UCSD-AML1 (cell line): ENCODE measurements around the gene F9.
"Not testable (repeated sequence)": the region's sequence is repeated elsewhere in the genome, so short reads cannot be mapped to it uniquely, and the experiment has no call there.

Experiments used
- DNase-seq: peaks from one replicate; lab custom pipeline; 2025; ENCODE audit not compliant: unreplicated experiment; lab: John Stamatoyannopoulos, UW

The F9 gene

DNA sequence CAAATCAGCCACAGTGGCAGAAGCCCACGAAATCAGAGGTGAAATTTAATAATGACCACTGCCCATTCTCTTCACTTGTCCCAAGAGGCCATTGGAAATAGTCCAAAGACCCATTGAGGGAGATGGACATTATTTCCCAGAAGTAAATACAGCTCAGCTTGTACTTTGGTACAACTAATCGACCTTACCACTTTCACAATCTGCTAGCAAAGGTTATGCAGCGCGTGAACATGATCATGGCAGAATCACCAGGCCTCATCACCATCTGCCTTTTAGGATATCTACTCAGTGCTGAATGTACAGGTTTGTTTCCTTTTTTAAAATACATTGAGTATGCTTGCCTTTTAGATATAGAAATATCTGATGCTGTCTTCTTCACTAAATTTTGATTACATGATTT lies at the start of gene F9:
Gene F9, plus strand, starts transcription at position 190 of the 400 bp plus-strand sequence. Its CDS starts 26 bp downstream, at position 216.
- no peak for DNase-seq

DNA sequence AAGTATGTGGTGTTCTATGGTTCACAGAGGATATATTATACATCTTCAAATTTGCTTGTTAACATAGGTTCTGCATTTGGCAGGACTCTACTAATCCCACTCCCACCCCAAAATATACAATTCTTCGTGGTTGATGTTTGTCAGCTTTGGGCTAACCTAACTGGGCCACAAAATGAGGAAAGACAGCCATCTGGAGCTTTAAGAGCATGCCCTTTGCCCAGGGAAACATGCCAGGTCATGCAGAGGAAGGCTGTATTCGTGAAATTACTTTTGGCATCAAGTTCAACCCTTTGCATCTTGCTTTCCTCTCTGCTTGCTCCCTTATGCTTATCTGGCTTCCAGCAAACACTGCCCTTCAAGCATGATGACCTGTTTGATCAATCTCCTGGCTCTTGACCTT lies 46.8 kb upstream of the F9 start:
- no peak for DNase-seq

DNA sequence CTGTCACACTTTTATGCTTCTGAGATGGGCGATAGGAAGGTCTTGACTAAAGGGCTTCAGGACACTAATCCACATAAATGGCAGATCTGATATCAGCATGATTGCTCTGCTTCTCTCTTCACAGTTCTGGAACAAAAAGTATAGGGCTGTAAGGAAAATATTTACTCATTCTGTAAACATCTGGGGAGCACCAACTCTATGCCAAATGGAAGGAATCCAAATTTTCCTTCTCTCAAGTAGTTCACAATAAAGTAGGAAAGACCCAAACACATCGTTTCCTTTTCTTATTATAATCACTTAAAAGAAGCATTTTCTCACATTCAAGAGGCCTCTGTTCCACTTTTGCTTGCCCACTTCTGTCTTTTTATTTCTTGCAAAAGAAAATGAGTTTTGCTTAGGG lies 45.9 kb upstream of the F9 start:
- DNase-seq, result no peak

DNA sequence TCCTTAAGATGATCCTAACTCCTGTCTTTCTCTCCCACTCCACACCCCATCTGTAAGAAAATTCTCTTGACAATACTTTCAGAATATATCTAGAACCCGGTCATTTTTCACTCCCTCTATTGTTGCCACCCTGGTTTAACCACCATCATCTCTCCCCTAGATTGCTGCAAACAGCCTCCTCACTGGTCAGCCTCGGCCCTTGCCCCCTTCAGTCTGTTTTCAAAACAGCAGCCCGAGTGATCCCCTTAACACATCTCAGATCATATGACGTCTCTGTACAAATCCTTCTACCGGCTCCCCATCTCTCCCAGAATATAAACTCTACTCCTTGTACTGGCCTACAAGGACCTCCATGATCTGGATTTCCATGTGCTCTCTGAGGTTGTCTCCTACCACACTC lies 35.2 kb upstream of the F9 start:
- DNase-seq, result no peak

DNA sequence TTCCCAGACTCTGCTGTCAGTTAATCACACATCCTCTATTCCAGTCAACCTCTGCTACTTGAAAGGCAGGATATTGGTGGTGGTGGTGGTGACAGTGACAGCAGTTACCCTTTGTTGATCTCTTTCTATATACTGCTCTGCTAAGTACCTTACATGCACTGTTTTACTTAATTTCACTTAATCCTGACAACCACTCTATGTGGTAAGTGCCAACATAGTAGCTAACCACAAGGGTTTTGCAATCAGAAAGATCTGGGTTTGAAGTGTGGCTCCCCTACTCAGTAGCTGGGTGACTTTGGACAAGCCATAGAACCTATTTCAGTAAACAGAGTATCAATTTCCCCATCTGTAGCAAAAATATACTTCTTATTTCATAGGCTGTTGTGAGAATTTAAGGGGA lies 24.2 kb upstream of the F9 start:
- DNase-seq, result no peak

DNA sequence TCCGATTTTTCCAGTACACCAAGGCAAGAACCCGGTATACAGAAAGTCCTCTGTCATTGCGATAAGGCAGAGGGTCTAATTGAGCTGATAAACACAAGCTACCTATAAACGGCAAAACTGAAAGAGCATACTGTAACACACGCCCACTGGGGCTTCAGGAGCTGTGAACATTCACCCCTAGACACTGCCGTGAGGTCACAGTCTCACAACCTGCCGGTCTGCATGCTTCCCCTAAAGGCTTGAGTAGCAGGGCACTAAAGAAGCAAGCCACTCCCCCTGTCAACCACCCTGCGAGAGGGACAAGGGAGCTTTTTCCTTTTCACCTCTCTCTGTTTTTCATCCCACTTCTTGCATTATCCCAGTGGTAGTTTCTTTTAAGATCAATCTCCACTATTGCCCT lies 22.4 kb upstream of the F9 start:
- no peak for DNase-seq

DNA sequence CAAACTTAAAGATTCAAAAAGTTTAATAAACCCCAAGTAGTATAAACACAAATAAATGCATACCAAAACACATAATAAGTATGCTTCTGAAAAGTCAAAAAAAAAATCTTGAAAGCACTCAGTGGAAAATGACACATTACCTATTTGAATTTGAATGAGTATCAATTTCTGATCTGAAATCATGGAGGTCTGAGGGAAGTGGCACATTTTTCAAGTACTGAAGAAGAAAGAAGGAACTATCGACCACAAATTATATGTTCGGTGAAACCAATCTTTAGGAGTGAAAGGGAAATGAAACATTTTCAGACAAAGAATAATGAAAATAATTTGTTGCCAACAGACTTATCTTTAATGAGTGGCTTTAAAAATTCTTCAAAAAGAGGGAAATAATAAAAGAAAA lies 12.1 kb upstream of the F9 start:
- DNase-seq, result no peak

DNA sequence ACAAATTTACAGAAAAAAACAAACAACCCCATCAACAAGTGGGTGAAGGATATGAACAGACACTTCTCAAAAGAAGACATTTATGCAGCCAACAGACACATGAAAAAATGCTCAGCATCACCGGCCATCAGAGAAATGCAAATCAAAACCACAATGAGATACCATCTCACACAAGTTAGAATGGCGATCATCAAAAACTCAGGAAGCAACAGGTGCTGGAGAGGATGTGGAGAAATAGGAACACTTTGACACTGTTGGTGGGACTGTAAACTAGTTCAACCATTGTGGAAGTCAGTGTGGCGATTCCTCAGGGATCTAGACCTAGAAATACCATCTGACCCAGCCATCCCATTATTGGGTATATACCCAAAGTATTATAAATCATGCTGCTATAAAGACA lies 1.7 kb upstream of the F9 start:
- not testable (repeated sequence) for DNase-seq

DNA sequence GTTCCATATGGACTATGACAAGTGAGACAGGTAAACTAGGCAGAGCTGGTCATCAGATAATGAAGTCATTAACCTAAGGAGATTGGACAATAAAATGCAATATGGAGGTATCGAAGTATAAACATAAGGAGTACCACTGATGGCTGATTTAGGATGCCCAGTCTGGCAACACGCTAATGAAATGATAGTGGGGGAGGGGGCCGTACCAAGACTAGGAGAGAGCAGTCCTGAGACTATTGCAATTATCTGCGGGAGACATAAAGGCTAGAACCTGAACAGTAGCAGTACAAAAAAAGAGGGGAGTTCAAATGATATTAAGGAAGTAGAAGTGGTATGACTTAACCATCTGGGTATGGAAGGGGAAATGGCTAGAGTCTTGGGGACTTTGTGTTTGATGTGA lies 2.3 kb downstream of the F9 start:
- no peak for DNase-seq

DNA sequence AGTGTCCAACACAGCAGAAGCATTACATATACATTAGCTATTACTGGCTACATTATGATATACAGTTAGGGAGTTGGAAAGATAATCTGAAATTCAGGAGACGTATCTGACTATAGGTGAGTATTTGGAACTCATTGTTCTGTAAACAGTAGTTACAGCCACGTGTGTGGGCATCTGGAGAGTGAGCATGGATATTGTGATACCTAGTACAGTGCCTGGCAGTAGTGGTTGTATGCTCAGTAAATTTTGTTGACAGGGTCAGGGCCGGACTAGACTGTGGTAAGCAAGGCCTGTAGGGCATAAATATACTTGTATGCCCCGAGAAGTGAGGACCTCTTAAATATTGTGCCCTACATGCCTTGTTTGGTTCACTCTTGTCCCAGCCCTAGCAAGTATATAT lies 2.9 kb downstream of the F9 start:
- no peak for DNase-seq

DNA sequence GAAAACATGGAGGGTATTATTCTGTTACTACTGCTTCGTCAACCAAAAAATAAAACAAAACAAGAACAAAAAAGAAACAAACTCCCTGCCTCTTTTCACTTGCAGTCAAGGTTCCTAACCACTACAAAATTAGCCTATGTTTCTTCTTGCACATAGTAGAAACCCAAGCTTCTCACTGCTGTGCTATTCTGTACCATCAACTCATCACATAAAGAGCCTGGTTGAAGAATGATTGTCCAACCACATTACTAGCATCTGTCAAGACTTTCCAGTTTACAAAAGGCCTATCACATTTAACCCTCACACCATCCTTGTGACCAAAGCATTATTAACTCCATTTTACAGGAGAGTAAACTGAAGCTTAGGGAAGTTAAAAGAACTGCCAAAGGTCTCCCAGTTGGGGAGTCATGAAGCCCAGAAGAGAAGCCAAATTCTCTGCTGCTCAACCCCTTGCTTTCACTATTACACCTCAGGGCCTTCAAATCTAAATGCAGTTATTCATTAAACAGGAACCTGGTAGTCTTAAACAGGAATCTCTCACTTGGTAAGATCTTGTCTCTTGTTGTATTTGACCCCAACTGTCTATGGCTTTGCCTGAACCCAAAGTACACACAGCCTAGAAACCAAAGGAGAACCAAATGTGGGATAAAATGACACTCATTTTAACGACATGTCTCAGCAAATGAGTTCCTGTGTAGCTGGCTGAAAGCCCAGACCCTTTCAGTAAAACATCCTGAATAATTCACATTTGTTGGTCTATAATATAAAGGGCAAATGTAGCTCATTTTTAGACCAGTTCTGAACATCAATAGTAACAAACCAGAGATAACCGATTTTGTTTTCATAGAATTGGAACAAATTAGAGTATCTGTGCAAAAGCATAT lies 8.6 kb downstream of the F9 start:
- no peak for DNase-seq

DNA sequence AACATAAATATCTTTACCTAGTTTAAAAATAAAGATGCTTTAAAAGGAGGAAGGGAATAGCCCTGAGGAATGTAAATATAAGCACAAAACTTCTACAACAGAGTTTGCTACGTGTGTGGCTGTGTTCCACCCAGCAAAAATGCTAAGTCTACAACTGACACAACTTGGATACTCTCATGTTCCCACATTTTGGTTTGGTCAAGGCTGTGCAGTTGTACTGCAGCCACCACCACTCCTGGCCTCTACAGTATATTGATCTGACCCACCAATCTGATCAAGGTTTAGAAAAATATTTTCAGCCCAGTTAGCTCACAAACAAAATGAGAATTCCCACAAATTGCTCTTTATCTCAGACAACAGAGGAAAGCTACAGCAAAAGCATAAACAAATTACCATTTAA lies 12.1 kb downstream of the F9 start:
- DNase-seq, result no peak

DNA sequence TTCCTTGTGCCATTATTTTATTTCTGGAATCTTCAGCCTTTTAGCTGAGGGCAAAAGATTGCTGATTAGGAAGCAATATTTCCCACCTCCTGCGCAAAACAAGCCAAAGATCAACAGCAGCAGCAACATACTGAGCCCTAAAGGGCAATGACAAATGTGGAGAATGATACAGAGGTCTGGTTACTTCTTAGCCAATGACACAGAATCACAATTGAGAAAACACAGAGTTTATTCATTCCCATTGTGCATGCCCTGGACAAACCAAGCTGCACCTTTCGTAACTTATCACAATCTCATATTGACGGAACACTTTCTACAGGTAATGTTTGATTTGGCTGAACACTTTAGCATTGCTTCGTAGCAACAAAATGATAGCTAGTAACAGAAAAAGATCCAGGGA lies 13.4 kb downstream of the F9 start:
- no peak for DNase-seq

DNA sequence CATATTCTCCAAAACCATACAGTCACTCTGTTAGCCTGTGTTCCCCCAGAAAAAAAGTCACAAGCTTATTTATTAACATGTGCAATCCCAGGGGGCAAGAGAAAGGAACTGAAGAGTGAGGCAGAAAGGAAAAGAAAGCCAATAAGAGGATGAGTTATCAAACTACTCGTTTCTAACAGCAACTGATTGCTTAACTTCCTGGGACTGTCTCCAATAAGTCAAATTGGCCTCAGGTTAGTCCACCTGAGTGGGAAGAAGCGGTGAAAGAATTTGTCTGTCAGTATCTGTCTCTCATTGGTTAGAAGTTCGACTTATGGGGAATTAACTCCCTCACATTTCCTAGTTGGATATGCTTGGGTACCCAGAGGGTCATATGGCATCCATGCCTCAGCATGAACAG lies 14.1 kb downstream of the F9 start:
- DNase-seq, result no peak

DNA sequence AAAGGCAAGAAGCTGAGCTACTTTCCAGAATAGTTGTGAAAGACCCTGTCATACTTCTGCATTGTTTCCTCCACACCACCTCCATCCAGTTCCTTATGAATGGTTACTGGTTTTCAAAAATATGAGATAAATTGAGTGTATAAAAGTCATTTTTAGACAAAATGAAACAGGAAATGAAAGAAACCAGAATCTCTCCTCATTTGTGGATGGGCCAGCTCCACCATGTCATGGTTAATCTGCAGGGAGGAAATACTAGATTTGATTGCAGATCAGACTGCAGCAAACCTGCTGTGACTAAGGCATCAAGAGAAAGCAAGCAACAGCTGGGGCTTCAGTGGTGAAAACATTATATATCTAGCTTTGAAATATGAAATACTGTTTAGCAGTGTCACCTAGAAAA lies 23.8 kb downstream of the F9 start:
- DNase-seq, result no peak

DNA sequence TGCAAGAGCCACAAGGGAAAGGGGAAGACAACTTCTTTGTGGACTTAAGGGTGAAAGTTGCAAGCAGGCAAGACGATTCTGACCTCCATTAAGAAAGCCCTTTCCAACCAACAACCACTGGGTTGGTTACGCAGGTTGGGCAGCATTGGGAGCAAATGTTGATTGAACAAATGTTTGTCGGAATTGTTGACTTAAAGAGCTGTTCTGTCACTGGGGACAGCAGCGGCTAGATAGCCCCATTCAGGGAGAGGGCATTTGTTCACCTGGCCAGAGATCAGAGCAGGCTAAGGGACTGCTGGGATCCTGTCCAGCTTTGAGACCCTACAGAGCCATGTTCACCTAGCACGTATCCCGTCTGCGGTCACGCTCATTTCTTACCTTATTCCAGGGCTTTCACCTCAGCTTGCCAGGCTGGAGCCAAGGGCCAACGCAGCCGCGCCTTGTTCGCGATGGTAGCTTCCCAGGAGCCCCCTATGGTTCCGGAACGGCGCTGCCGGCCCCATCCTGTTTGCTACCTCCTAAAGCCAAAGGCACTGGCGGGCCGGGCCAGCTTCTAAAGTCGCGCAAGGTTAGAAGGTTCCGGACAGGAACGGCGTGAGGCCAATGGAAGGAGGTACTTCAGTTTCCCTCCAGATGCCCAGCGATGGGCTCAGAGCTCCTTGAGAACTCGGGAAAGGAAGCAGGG lies 24.6 kb downstream of the F9 start:
- no peak for DNase-seq

DNA sequence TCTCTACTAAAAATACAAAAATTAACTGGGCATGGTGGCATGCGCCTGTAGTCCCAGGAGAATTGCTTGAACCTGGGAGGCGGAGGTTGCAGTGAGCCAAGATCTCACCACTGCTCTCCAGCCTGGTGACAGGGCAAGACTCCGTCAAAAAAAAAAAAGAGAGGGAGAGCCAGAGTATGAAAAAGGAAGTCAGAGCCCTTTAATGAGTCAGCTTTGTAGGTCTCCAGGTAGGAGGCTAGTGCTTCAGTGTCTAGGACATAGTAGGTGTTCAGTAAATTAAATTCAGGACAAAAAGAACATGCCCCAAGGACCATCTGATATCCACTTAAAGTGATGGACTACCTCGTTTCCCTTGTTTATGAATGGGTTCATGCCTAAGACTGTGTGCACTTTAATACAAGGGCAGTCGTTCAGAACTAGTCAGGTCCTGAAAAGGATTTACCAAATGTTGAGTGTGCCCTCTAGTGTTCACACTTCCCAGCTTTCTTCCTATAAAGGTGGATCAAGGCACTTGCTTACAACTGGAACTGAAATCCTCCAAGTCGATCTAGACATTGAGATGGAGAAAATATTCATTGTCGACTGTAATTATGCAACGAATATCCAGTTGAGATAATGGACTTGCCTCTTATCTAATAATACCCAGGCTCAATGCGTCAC lies 29.0 kb downstream of the F9 start:
- no peak for DNase-seq

DNA sequence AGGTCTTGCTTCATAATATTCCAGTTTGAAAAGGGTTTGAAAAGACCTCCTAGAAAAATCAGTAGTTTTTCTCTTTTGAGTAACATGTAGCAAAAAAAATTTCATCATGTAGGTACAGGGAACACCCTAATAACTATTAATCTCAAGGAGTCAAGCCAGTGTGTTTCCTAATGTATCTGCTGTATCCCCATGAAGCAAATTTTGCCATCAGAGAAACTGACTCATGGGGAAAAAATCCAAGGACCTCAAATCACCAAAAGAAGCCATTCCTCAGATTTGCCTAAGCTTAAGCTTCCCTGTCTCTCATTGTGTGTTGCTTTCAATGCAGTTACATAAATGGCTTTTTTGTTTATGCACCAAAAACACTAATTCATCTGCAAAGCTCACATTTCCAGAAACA lies 29.7 kb downstream of the F9 start:
- no peak for DNase-seq

DNA sequence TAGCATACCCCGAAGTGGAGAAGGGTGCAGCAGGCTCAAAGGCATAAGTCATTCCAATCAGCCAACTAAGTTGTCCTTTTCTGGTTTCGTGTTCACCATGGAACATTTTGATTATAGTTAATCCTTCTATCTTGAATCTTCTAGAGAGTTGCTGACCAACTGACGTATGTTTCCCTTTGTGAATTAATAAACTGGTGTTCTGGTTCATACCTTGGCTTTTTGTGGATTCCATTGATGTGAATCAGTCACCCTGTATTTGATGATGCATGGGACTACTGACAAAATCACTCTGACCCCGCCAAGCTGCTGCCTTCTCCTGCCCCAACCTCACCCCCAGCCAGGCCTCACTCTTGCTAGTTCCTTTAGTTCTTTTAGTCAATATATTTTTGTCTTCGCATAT lies 32.7 kb downstream of the F9 start:
- DNase-seq, result no peak

DNA sequence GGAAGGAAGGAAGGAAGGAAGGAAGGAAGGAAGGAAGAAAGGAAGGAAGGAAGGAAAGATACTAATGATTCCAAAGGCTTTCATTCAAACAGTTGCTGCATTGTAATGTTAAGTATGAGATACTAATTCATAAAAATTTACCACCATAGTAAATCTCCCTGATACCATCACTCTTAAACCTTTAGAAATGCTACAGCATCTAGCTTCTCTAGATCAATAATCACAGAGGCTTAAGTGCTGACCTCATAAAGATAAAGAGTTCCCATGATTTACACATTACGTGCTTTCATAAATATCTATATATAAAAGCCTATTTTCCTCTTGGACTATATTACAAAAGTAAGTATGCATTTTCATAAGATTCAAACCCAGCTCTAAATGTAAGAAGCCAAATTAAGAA lies 36.4 kb downstream of the F9 start:
- DNase-seq, result no peak

DNA sequence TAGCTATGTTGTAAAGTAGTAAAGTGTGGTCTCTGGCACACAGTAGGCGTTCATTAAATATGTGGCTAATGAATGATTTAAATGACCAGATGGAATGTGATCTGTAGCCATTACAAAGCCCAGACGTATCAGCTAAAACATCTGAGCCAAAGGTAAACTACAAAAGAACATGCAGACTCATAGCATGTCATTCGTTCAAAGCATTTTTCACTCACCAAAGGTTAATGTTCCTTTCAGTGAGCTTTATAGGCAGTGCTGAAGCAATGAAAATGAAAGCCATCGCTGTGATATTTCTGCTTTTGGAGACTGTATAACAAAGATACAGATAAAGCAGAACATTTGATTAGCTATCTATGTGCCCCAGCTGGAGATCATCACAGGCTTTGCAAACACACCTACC lies 50.5 kb downstream of the F9 start:
- DNase-seq, result no peak

DNA sequence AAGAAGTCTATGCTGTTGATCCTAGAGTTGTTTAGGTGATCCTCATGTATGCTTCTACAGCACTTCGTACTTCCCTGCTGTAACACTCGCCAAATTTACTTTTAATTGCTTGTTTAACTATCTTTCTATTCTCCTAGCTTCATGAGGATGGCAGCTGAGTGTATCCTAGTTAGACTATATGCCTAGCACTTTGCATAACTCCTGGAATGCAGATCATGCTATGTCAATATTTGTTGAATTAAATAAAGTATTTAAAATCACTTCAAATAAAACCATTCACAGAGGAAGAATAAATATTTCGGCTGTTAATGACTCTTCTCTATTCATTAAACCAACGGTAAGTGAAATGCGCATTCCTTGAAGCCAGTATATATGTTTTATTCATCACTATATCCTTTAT lies 55.1 kb downstream of the F9 start:
- DNase-seq, result no peak
